HG03442 (cell line): ENCODE data around the gene CTSO.
"Not testable (repeated sequence)": the region's sequence is repeated elsewhere in the genome, so short reads cannot be mapped to it uniquely, and the experiment has no call there.

Experiments used
- ATAC-seq: cut with Tn5 transposase; IDR thresholded peaks from one replicate; pipeline ENCODE4 v1.9.1; 2021; ENCODE audit warnings: mild to moderate bottlenecking, moderate library complexity; ENCODE audit not compliant: unreplicated experiment

Gene CTSO

DNA sequence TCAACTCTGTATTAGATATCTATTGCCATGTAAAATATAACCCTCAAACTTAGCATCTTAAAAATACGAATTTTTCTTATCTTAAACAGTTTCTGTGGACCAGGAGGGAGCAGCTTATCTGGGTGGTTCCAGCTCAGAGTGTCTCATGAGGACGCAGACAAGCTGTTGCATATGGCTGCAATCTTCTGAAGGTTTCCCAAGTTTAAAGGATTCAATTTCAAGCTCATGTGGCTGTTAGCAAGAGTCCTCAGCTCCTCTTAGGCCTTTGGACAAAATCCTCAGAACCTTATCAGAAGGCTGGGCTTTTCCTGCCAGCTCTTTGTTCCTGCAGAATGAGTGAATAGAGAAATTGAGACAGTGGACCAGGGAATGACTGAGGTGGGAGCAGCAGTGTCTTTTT is 2.8 kb upstream of the CTSO start:
- no peak for ATAC-seq

- ATAC-seq: no peak
Measured at GRCh38 chr4:155954939-155955338, 1.3 kb upstream of the CTSO start.

- no peak for ATAC-seq
Measured at GRCh38 chr4:155954118-155954685, 536 bp upstream of the CTSO start.

- ATAC-seq: no peak
Measured at GRCh38 chr4:155952501-155952901, 1.2 kb downstream of the CTSO start.

- no peak for ATAC-seq
Measured at GRCh38 chr4:155950461-155950860, 3.2 kb downstream of the CTSO start.

GRCh38 chr4:155948541-155948940 is 5.1 kb downstream of the CTSO start:
- no peak for ATAC-seq

DNA sequence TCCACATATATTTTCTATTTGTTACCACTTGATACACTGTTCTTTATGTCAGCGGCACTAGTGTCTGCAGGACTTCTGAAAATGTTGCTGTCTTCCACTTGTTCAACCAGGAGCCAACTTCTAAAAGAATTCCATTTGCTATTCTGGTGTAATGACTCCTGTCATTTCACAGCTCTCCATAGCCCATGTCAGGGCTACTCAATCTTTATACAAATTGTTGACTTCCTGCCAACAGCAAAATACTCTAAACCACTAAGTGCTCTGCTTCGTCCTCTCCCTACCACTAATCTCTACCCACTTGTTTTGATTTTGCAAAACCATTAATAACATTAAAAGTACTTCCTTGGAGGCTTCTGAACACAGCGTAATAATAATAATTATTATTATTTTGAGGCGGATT is 7.2 kb downstream of the CTSO start:
- no peak for ATAC-seq

- ATAC-seq: no peak
Measured at GRCh38 chr4:155944516-155944915, 9.2 kb downstream of the CTSO start.

GRCh38 chr4:155943605-155944291 is 9.9 kb downstream of the CTSO start:
- no peak for ATAC-seq

GRCh38 chr4:155941820-155942219 is 11.8 kb downstream of the CTSO start:
- no peak for ATAC-seq

GRCh38 chr4:155941085-155941790 is 12.4 kb downstream of the CTSO start:
- ATAC-seq: no peak

DNA sequence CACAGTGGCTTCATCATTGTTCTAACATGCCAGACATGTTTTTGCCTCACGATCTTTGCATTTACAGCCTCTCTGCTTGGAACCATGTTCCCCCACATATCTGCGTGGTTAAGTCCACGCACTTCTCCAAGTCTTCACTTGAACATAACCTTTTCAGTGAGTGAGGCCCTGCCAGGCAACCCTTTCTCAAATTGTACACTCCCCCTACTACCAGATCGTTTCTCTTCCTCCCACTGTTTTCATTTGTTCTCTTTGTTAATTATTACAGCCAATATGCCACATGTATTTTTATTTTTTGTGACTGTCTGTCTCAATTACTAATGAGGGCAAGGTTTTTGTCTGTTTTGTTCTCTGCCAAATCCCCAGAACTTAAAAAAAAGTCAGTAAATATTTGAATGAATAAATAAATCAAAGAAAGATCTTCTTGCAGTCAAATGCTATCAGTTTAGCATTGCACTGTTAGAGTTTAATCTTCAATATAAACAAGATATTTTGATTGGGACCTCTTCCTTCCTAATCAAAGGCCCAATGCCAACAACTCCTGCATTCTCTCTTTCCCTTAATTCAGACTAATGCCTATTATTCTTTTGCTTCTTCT is 18.2 kb downstream of the CTSO start:
- ATAC-seq: no peak

DNA sequence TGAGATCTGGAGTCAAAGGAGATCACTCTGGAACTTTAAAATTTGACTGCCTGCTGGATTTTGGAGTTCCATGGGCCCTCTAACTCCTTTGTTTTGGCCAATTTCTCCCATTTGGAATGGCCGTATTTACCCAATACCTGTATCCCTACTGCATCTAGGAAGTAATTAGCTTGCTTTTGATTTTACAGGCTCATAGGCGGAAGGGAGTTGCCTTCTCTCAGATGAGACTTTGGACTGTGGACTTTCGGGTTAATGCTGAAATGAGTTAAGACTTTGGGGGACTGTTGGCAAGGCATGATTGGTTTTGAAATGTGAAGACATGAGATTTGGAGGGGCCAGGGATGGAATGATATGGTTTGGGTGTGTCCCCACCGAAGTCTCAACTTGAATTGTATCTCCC is 19.0 kb downstream of the CTSO start:
- not testable (repeated sequence) for ATAC-seq

DNA sequence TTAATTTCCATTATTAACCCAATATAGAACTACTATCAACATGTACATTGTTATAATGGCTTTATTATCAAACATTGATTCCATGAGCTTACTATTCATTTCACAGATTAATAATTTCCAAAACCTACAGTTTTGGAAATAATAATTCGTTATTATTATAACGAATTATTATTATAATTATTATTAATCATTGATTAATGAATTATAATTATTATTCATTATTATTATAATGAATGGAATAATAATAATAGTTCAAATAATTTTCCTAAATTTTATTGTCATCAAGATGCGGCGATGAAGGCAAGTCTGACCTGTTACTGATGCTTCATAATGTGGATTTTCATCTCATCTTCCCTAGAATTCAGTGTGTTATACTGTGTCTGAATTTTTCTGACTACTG is 22.0 kb downstream of the CTSO start:
- no peak for ATAC-seq

GRCh38 chr4:155930330-155930729 is 23.3 kb downstream of the CTSO start:
- no peak for ATAC-seq

DNA sequence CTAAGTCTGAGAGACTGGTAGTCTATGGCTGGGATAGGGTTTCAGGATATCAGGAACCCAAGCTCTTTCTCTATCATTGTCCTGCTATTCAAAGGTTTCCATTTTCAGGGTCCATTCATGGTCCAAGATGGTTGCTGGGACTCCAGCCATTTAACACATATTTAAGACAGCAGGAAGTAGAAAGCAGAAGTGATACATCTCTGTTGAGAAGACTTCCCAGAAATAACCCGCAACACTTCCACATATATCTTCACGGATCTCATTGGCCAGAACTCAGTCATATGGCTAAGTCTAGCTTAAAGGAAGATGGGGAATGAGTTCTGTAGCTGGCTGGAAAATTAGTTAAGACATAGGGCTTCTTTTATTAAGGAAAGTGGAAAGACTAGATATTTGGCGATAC is 23.8 kb downstream of the CTSO start:
- ATAC-seq: no peak

GRCh38 chr4:155924637-155925036 is 29.0 kb downstream of the CTSO start:
- ATAC-seq: no peak

- no peak for ATAC-seq
Measured at GRCh38 chr4:155921597-155921996, 32.1 kb downstream of the CTSO start.

GRCh38 chr4:155914782-155915181 is 38.9 kb downstream of the CTSO start:
- ATAC-seq: no peak

DNA sequence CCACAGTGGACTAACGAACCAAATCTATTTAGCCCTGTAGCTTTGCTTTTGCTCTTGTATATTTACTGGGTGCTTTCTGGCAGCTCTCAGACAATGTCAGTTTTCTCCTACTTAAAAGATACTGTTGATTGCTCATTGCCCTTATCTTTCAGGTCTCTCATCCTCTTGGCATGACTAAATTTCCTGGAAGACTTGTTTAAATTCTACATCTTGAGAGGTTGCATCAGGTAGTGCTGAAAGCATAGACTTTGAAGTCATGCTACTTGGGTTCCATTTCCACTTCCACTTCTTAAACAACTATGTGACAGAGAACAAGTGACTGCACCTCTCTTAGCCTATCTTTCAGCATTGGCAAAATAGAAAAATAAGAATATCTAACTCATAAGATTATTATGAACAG is 41.8 kb downstream of the CTSO start:
- no peak for ATAC-seq

DNA sequence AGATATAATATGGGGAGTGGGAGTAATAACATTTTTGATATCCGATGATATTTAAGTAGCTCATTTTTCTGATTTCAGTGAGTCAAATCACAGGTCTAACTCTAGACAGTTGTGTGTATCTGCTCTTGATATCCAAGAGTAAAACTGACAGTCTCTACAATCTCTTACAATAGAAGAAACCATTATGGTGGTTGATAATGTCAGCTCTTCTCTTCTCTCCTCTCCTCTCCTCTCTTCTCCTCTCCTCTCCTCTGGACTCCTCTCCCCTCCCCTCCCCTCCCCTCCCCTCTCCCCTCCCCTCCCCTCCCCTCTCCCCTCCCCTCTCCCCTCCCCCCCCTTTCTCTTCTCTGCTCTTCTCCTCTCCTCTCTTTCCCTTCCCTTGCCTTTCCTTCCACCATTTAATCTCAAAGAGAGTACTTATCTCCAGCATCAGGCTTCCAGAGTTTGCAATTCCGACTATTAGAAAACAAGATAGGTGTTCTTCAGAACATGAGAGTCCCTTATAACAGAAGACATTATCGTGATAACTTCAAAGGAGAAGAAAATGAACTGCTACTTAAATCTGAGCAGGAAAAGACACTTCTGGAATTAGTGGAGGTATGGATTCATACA is 43.9 kb downstream of the CTSO start:
- no peak for ATAC-seq
